HG03095 (cell line): ENCODE data around the gene USP28.
A peak's percentile ranks its signal among the peaks of the same experiment; 100 is the strongest.
"Not testable (repeated sequence)": the region's sequence is repeated elsewhere in the genome, so short reads cannot be mapped to it uniquely, and the experiment has no call there.

Source experiments
- ATAC-seq: cut with Tn5 transposase; IDR thresholded peaks from one replicate; pipeline ENCODE4 v1.9.1; 2021; ENCODE audit warnings: moderate library complexity; ENCODE audit not compliant: unreplicated experiment

Gene USP28

GRCh38 chr11:113774174-113774503 is 101.2 kb downstream of the USP28 start:
- no peak for ATAC-seq

- ATAC-seq, result peak; percentile 96
These were observed 101.8 kb downstream of the USP28 start, which contains the start of gene ZW10 for GRCh38 chr11:113773416-113774173. TSS of gene ZW10 (minus strand) at chr11:113773692. CDS start at chr11:113773666, 26 bp downstream.

DNA sequence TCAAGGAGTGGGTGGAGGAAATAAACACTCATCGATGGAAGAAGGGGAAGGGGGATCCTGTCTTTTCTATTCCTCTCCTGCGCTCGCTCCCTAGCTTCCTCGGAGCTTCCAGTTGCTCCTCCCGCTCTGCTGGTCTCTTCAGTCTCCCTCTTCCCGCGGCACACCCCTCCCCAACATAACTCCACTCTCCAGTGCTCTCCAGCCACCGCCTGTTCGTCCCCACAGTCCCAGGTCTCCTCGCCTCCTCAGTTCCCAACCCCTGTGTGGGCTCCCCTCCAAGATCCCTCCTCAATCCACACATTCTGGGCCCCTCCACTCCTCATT is 102.3 kb downstream of the USP28 start:
- peak; percentile 9 for ATAC-seq

DNA sequence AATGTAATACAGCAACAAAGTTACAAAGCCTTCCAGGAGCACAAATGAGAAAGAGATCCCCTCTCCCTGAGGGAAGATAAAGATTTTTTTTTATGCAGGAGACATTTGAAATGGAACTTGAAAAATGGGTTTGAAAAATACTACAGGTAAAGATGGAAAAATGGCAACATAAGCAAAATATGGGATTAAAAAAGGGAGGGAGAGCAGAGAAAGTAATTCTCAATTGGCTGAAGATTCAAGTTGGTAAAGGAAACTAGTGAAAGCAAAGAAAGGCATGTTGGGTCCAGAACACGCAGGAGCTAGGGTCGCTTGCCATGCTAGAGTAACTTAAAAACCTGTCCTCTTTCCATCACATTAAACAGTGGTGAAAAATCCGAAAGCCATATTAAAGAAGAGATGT is 103.4 kb downstream of the USP28 start:
- no peak for ATAC-seq

DNA sequence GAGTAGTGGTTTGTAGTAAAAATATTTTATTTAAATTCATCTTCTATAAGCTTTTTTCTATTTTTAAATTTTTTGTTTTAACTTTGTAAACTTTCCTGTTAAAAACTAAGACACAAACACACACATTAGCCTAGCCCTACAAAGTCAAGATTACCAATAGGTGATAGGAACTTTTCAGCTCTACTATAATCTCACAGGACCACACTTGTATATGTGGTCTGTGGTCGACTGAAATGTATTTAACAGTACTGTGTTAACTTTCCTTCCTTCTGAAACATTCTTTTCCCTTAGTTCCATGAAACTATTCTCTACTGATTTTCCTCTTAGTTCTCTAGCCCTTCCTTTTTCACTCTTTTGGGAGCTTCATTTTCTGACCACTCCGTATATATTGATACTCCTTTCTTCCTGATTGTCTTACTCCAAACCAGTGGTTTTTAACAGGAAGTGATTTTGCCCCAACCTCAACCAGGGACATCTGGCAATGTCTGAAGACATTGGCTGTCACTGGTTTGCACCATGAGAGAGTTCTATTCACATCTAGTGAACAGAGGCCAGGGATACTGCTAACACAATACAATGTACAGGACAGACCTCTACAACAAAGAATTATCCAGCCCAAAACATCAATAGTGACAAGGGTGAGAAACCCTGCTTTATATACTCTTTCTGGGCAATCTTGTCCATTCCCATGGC is 110.7 kb downstream of the USP28 start:
- ATAC-seq, result no peak

GRCh38 chr11:113763040-113763439 is 112.3 kb downstream of the USP28 start:
- not testable (repeated sequence) for ATAC-seq

GRCh38 chr11:113760241-113760640 is 115.1 kb downstream of the USP28 start:
- ATAC-seq, result no peak

GRCh38 chr11:113752932-113753331 is 122.4 kb downstream of the USP28 start:
- no peak for ATAC-seq
